ENCODE data around the gene ELMO3.

Gene ELMO3

DNA sequence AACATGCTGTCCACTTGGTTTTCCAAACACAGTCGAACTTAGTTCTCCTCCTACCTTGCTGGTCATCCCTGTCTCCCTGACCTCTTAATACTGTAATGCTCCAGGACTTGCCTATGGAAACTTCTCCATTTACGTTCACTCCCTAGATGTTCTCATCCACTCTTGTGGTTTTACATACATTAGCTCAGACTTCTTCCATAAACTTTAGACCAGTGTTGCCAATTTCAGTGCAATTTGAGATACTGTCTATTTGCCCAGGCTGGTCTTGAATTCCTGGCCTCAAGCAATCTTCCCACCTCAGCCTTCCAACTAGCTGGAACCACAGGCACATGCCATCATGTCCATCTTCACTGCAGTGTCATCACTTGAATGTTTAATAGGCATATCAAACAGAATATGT is 16.6 kb upstream of the ELMO3 start:
- DNase-seq (ENCODE audit: low read depth in 2 of 2), result no peak

DNA sequence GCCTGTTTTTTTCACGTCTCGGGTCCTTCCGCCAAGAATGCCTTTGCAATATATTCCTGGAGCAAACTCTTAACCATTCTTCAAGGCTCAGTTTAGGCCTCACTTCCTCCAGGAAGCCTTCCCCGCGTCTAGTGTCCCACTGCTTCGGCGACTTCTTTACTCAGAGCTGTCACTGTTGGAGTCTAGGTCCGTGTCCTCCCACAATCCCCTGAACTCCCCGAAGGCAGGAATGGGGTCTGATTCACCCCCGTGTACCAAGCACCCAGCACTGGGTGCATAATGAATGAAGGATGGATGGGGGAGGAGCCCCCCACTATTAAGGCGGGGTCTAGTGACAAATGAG is 15.7 kb upstream of the ELMO3 start:
- no peak for DNase-seq (ENCODE audit: low read depth in 2 of 2)

DNA sequence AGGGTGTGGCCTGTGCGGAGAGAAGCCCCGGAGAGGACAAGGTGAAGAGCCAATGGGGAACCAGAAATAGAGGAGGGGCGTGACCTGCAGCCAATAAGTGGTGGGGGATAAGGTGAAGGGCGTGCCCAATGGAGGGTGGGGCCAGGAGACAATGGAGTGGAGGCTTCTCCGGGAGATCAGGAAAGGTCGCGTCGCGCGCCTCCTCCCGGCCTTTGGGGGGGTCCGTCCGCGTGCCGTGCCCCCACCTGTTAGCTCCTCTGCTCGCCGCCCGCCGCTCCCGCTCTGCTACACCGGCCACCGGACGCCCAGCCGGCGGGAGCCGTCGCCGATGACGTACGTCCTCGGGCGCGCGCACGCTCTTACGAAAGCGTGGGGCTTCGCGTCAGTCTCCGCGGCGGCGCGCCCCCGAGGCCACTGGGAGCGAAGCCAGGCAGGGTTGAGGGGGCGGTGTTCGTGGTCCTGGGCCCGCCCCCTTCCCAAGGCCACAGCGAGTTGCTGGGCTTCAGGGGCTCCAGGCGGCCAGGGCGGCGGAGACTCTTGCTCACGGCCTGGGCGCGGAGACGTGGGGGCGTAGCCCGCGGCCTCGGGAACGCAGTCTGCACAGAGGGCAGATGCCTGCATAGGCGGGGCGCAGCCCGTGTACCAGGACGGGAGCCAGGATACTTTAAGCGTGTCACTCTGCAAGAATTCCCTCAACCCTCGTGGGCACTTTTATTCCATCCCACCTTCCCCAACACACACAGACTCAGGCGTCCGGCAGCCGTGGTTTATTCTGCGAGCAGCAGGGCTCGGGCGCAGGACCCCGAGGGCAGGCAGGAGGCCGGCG is 15.1 kb upstream of the ELMO3 start, which contains the start of gene MATCAP1:
Gene MATCAP1 (minus strand): TSS at position 337 of the 826 bp plus-strand sequence. CDS start 3,353 bp downstream, outside the sequence.
- DNase-seq (ENCODE audit: low read depth in 2 of 2), result peak; percentile 88 to 92

DNA sequence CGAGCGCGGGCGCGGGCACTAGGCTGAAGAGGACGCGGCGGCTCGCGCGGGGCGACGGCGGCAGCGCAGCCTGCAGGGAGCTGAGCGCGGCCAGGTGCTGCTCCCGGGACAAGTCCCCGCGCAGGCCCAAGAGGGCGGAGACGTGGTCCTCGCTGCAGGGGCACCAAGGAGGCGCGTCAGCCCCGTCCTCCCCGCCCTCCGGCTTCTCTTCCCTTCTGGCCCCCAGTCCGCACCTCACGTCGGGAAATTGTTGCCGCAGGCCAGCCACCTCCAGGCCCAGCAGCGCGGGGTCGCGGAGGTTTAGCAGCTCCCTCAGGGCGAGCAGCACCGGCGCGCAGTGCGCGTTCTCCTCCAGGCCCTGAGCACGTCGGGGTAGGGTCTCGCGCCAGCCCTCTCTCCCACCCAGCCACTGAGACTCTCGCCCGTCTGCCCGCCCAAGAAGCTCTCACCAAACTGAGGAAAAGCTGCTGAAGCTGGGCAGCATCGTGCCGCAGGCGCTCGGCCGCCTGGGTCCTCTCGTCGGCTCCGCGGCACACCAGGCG is 14.4 kb upstream of the ELMO3 start:
- no peak for DNase-seq (ENCODE audit: low read depth in 2 of 2)

DNA sequence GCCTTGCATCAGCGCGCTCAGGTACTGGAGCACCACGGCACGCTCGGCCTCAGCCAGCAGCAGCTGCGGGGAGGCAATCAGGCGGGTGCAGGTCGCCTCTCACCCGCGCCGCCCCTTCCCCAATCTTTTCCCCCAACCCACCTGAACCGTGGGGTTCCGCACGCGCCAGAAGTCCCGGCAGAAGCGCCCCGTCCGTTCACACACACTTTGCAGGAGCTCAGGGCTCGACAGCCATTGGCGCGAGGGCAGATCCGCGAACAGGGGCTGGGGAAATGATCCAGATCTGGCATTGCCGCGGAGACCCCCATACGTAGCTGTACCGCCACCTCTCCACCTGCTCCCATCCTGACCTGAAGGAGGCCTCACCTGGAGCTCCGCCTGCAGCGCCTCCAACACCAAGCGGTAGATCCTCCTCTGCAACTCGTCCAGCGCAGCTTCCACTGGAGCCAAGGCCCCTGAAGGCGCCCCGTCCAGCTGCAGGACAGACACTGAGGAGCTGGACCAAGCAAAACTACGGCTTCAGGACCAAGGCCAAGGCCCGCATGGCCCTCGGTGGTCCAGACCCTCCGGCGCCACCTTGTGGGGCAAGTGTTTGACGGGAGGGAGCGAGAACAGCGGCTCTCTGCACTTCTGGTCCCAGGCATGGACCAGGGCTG is 13.8 kb upstream of the ELMO3 start:
- peak; percentile 61 to 70 for DNase-seq (ENCODE audit: low read depth in 2 of 2)

DNA sequence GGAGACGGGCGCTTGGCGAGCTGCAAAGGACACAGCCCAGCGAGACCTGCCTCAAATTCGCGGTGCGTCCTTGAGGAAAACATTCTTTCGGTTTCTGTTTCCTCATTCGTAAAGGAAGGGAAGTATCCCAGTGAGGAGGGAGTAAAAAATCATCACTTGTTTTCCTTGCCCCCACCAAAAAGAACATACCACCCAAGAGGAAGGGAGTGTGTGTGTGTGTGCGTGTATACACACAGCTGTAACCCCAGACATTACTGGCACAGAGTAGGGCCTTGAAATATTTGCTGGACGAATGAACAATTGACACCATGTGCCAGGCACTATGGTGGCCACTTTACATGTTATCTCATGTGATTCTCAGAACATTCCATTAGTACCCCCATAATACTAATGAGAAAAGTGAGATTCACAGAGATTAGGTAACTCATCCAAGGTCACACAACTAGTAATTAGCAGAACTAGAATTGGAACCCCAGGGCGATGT is 13.2 kb upstream of the ELMO3 start:
- no peak for DNase-seq (ENCODE audit: low read depth in 2 of 2)

DNA sequence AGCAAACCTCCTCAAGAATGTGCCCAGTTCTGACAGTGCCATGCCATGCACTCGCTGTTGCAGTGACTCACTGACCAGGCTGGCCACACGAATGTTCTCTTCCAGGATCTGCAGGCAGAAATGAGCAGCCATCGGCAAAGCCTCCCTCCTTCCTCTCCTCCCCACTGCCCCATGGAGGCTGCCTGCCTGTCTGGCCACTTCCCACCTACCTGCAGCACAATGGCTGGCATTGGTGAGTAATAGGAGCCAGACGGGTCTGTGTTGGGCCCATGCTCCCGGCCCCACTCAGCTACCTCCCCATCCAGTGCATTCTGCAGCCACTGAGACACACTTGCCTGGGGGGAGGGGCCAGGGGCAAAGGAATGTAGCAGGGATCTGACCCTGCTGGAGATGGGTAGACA is 12.4 kb upstream of the ELMO3 start:
- no peak for DNase-seq (ENCODE audit: low read depth in 2 of 2)

DNA sequence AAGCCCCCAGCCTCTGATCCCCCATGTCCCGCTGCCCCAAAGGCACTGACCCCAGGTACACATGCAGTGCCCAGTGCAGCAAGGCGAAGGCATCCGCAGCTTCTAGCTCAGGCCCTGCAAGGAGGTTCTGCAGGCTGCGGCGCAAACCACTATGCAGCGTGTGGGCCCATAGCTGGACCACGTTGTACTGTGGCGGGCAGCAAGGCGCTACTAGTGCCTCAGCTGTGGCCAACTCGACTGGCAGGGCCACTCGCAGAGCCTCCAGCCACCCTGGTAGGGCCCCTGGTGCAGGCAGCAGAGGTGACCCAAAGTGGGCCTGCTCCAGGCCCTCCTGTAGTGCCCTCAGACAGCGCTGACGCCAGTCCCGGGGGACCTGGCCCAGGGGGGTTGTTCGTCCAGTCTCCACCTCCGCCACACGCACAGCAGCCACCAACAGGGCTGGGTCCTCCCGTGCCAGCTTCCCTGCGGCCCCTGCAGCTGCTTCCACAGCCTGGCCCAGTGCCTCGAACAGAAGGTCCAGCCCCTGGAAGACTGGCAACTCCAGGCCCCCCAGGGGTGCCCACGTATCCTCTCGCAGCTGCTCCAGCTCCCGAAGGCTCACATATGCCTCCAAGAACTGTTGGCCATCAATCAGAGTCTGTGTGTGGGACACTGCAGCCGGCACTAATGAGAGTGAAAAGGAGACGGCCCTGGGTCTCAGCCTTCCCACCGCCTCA is 11.6 kb upstream of the ELMO3 start:
- no peak for DNase-seq (ENCODE audit: low read depth in 2 of 2)

DNA sequence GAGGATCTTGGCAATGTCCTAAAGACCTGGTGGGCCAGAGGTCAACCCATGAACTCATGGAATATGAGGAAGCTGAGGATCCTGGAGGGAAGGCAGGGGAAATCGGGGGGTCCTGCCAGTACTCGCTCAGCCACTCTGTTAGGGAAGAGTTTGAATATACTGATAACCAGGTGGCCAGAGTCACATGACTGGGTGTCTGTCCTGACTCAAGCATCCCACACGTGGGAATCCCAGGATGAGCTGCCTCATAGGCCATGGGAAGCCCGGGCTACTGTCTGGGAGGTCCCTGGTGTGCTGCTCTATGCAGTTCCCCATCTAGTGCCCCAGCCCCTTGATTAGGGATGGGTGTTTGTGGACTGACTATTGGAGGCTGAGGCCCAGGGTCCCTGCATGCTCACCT is 10.6 kb upstream of the ELMO3 start:
- DNase-seq (ENCODE audit: low read depth in 2 of 2), result no peak

DNA sequence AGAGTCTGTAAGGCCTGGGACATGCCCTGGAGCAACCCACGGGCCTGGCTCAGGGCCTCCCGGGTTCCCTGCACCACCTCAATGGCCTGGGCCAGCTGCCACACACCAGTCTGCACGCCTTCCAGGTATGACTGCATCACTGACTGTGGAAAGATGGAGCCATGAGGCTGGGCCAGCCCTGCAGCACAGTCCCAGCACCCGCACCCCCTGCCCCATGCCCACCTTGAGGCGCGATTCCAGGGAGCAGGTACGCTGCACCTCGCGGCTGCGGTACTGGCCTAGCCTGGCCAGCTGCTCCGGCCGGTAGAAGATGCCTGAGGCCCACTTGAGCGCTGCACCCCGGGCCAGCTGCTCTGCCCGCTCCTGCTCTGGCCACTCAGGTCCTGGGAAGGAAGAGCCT is 10.1 kb upstream of the ELMO3 start:
- no peak for DNase-seq (ENCODE audit: low read depth in 2 of 2)

DNA sequence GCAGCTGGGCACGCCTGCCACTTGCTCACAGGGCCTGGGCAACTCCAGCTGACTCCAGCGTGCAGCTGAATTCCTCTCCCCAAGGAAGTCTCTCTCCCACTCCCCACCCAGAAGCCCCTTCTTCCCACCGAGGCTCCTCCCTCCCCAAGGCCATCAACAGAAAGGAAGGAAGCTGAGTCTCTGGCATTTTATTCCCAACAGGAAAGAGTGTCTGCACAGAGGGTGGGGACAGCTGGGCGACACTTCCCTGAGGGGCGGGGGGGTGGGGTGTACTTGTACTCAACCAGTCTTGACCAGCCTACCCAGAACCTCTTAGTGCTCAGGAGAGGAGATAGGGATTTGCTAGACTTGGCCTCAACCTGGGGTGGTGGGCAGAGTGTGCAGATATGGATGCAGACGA is 8.9 kb upstream of the ELMO3 start, which contains the start of gene EXOC3L1:
Gene EXOC3L1 (minus strand): TSS at position 96 of the 400 bp plus-strand sequence. CDS start 460 bp downstream, outside the sequence.
- no peak for DNase-seq (ENCODE audit: low read depth in 2 of 2)

DNA sequence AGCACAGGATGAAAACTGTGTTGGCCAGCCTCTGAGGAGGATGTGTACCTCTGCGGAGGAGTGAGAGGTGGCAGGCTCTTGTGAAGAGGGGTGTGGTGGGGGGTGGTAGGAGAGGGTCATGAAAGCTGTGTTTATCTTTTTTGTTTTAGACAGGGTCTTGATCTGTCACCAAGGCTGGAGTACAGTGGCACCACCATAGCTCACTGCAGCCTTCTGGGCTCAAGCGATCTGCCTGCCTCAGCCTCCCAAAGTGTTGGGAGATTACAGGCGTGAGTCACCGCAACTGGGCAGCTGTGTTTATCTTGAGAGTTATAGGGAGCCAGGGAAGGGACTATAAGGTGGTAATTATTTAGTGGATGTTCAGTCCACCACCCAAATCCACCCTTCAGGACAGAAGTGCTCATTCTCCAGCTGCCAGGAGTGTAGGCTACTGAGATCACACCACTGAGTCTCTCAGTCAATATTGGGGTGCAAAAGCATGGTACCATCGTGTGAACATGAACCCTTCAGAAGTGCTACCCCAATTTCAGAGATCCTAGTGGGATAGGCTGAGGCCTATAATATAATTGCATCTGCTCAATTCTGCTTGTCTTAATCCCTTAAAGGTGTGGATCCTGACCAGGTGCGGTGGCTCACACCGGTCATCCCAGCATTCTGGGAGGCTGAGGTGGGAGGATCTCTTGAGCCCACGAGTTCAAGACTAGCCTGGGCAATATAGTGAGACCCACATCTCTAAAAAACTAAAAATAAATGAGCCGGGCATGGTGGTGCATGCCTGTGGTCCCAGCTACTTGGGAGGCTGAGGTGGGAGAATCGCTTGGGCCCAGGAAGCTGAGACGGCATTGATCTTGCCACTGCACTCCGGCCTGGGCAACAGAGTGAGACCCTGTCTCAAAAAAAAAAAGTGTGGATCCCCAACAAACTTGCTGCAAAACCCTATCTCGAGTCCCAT is 8.2 kb upstream of the ELMO3 start:
- no peak for DNase-seq (ENCODE audit: low read depth in 2 of 2)

DNA sequence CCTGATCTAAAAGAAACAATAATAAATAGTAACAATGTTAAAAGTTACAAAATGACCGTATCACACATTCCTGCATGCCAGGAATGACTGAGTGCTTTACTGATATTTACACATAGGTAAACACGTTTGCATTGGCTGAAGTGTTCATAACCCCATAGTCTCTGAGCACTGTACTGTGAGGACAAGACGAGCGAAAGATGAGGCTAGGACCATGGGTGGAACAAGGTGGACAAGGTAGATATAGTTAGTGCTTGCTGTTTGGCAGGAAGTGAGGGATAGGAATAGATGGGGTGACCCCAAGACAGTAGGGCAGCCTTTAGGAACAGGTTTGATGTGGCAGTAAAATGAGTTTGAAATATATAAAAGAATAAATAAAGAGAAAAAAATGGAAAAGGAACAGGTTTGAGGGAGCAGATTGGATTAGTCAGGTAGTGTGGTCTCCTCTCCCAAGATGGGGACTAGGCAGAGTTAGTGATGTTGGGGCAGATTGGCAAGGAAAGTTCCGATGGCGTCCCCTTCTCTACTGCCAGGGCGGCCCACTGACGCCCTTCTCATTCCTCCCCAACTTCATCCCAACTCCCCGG is 7.4 kb upstream of the ELMO3 start:
- no peak for DNase-seq (ENCODE audit: low read depth in 2 of 2)

DNA sequence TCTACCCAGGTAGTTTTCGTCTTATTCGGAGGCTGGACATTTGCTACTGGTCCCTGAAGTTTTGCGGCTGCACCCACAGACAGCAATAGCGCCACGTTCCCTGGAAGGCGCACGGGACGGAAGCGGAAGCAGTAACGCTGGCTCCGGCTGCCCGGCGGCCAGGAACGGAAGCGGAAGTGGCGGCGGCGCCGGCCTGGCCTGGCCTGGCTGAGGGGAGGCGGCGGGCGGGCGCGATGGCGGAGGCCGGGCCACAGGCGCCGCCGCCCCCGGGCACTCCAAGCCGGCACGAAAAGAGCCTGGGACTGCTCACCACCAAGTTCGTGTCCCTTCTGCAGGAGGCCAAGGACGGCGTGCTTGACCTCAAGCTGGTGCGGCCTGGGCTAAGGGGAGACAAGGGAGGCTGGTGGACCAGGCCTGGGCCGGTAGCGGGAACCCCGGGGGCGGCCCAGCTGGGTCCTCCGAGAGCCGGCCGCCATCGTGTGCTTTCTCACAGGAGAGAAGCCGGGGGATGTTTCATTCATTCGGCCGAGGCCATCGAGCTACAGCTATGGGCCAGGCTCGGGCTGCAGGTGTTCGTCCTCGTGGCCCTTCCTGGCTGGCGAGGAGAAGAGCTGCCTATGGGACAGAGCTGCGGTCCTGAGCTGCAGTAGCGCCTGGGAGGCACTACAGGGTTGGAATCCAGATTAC is 6.8 kb upstream of the ELMO3 start, which contains the start of gene E2F4:
Gene E2F4 (plus strand): TSS at position 161 of the 687 bp plus-strand sequence. CDS start 73 bp downstream, at position 234.
- peak; percentile 68 to 81 for DNase-seq (ENCODE audit: low read depth in 2 of 2)

DNA sequence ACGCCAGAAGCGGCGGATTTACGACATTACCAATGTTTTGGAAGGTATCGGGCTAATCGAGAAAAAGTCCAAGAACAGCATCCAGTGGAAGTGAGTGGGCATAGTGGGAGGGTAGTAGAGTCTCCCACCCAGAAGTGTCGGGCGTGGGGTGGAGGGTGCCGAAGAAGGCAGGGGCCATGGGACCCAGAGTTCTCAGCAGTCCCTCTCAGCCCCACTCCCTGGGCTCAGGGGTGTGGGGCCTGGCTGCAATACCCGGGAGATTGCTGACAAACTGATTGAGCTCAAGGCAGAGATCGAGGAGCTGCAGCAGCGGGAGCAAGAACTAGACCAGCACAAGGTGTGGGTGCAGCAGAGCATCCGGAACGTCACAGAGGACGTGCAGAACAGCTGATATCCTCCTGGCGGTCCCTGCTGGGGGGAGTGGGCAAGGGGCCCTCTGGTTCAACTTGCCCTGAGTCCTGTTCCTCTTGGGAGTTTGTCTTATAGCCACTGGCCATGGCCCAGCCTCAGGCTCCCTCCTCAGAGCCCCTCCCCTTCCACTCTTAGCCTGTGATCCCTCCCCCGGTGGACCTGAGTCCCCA is 6.1 kb upstream of the ELMO3 start:
- DNase-seq (ENCODE audit: low read depth in 2 of 2), result no peak

DNA sequence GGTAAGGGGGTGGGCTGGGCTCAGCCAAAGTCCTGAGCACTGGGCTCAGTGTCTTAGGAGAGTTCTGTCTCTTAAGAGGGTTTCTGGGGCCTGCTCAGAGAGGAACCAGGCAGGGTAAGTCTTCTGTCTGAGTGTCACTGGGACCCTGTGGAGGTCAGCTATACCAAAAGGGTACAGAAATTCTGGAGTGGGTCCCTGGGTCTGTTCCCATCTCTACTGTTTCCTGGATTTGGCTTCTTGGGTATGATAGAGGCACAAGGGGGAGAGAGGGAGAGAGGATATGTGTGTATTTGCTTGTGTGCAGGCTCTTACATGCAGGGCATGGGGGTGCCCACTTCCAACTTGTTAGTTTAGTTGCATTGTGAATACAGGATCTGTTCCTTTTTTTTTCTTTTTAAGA is 5.4 kb upstream of the ELMO3 start:
- no peak for DNase-seq (ENCODE audit: low read depth in 2 of 2)

DNA sequence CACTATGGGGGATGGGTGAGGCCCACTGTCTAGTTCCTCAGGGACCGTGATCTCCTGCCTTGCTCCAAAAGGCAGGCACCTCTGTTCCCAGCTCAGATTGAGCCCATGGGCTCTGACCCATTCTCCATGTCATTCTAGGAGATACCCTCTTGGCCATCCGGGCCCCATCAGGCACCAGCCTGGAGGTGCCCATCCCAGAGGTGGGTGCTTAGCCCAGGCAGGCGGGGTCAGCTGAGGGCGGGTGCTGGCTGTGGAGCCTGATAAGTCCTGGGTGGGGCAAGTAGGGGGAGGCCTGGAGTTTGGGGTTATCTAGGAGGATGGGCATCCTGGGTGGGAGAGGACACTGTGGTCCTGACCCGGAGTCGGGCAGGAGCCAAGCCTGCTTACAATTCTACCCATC is 4.7 kb upstream of the ELMO3 start:
- DNase-seq (ENCODE audit: low read depth in 2 of 2), result no peak

DNA sequence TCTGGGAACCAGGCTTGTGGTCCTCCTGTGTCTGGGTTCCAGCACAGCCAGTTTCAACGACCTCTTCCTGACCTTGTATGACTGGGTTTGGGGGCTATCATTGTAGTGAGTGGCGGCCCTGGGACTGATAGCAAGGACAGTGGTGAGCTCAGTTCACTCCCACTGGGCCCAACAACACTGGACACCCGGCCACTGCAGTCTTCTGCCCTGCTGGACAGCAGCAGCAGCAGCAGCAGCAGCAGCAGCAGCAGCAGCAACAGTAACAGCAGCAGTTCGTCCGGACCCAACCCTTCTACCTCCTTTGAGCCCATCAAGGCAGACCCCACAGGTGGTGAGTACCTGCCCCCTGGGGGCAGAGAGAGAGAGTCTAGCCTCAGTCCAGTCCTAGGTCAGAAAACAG is 3.3 kb upstream of the ELMO3 start:
- no peak for DNase-seq (ENCODE audit: low read depth in 2 of 2)

DNA sequence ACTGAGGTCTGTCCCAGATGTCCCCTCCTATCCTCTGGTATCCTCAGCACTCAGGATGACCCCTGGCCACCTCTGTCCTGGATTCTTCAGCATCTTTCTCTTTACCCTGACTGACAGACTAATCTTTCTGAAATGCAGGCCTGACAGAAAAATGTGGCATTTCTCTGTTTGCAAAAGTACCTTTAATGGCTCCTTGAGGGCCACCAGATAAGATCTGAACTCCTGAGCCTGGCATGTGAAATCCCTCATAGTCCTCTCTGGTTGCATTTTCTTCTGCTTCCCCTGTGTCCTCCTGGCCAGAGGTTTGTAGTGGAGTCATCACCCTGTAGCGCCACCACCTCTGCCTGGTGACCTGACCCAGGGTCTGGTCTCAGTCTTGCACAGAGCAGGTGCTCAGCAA is 2.0 kb upstream of the ELMO3 start:
- DNase-seq (ENCODE audit: low read depth in 2 of 2), result no peak

DNA sequence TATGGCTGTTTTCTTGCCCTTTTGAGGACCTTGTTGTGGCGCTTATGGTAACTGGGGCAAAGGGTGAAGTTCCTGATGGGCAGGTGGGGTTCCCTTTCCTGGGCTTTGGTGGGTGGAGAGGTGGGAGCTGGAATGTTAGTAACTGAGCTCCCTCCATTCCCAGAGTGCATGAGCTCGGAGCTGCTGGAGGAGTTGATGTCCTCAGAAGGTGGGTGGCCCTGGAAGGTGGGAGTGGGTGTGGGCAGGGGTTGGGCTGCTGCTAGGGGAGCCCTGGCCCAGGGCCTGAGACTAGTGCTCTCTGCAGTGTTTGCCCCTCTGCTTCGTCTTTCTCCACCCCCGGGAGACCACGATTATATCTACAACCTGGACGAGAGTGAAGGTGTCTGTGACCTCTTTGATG is 1.2 kb upstream of the ELMO3 start:
- no peak for DNase-seq (ENCODE audit: low read depth in 2 of 2)

Data from stimulated activated CD8-positive, alpha-beta memory T cell treated with anti-CD3 and anti-CD28 coated beads, Interleukin-7, amount 100 ng/mL, for 4 hours (primary cell).